HepG2 (cell line): ENCODE measurements around the gene CFAP69. TPM values are rescaled to one million over a fixed set of nuclear protein-coding genes. Genes with fewer than 3 reads are reported as not detected.

Experiments
- ATRX ChIP-seq: sonication (generic); formaldehyde crosslinking; IDR thresholded peaks from 2 replicates; pipeline ENCODE4 v1.4.0; 2020; ENCODE audit warnings: missing genetic modification reagents, borderline replicate concordance
- DR1 ChIP-seq: sonication (generic); formaldehyde crosslinking; IDR thresholded peaks from 2 replicates; pipeline ENCODE4 v1.8.0; 2021; ENCODE audit warnings: mild to moderate bottlenecking, missing genetic modification reagents, inconsistent platforms
- JUNB ChIP-seq: sonication (generic); formaldehyde crosslinking; IDR thresholded peaks from 2 replicates; pipeline ENCODE4 v1.8.0; 2022; ENCODE audit warnings: missing genetic modification reagents, mild to moderate bottlenecking, borderline replicate concordance
- KLF12 ChIP-seq: sonication (generic); formaldehyde crosslinking; IDR thresholded peaks from 2 replicates; pipeline ENCODE4 v1.4.0; 2020; ENCODE audit warnings: missing genetic modification reagents, borderline replicate concordance
- LBX2 ChIP-seq: sonication (generic); formaldehyde crosslinking; IDR thresholded peaks from 2 replicates; pipeline ENCODE4 v1.5.0; 2020; ENCODE audit warnings: missing genetic modification reagents, mild to moderate bottlenecking, borderline replicate concordance
- MAFK ChIP-seq, 2 experiments: IDR thresholded peaks in 1 of 2; conservative IDR thresholded peaks in 1 of 2; 2 replicates each; pipeline ENCODE4 v1.6.1; 2011; ENCODE audit warnings: improper control_type of control experiment in 2 of 2, low read length in 2 of 2
- MEIS2 ChIP-seq: sonication (generic); formaldehyde crosslinking; IDR thresholded peaks from 2 replicates; pipeline ENCODE4 v1.9.0; 2021; ENCODE audit warnings: mild to moderate bottlenecking, missing genetic modification reagents
- POGZ ChIP-seq: sonication (generic); formaldehyde crosslinking; IDR thresholded peaks from 2 replicates; pipeline ENCODE4 v1.4.0; 2020; ENCODE audit warnings: mild to moderate bottlenecking, missing genetic modification reagents
- POLR2G ChIP-seq: fragments of 200-400 bp; formaldehyde crosslinking; IDR thresholded peaks from 2 replicates; pipeline ENCODE4 v1.6.1; 2018; ENCODE audit warnings: mild to moderate bottlenecking, low read depth, low read length, moderate library complexity
- RXRB ChIP-seq: IDR thresholded peaks from 2 replicates; pipeline ENCODE4 v1.6.1; 2016; ENCODE audit warnings: borderline replicate concordance, missing genetic modification reagents, missing compliant biosample characterization
- ZGPAT ChIP-seq: IDR thresholded peaks from 2 replicates; pipeline ENCODE4 v1.6.1; 2016; ENCODE audit warnings: mild to moderate bottlenecking
- ZNF431 ChIP-seq: sonication (generic); formaldehyde crosslinking; IDR thresholded peaks from 2 replicates; pipeline ENCODE4 v1.9.0; 2022; ENCODE audit warnings: missing genetic modification reagents, low read depth, mild to moderate bottlenecking, borderline replicate concordance
- ZNF546 ChIP-seq: sonication (generic); formaldehyde crosslinking; conservative IDR thresholded peaks from 2 replicates; pipeline ENCODE4 v1.8.1; 2023; ENCODE audit warnings: mild to moderate bottlenecking, missing genetic modification reagents
- ZNF792 ChIP-seq: IDR thresholded peaks from 2 replicates; pipeline ENCODE4 v1.6.1; 2016
- polyA plus RNA-seq, 8 experiments: library from polyadenylated mRNA; depleted of rRNA in 3 of 8; stranded (reverse) in 7 of 8; unstranded in 1 of 8; fragments of >200 nt; fragmentation: Illumina TruSeq in 4 of 8; extraction: Trizol in 4 of 8; gene quantifications; 2 replicates each; pipeline versions ENCODE4 v1.2.1 to v1.2.3, GENCODE V29; 2011 to 2016; ENCODE audit warnings: low read depth in 4 of 8, missing spikeins in 1 of 8, mixed read lengths in 1 of 8; ENCODE audit not compliant: insufficient read depth in 1 of 8
- total RNA-seq, 5 experiments: library from RNA; depleted of rRNA; stranded (reverse); fragments of >200 nt; fragmentation: Illumina TruSeq; extraction: Trizol; gene quantifications; 2 replicates each; pipeline ENCODE4 v1.2.3, GENCODE V29; 2016; ENCODE audit warnings: low read depth in 1 of 5
- TF ChIP-seq, protein P1 (sequence below): IDR thresholded peaks from 2 replicates; pipeline ENCODE4 v1.6.1; 2016; ENCODE audit warnings: low read depth, missing genetic modification reagents, missing compliant biosample characterization
- TF ChIP-seq, protein P2 (sequence below): sonication (generic); formaldehyde crosslinking; IDR thresholded peaks from 2 replicates; pipeline ENCODE4 v1.4.0; 2020; ENCODE audit warnings: missing genetic modification reagents
- TF ChIP-seq, protein P3 (sequence below): sonication (generic); formaldehyde crosslinking; IDR thresholded peaks from 2 replicates; pipeline ENCODE4 v1.8.0; 2022; ENCODE audit warnings: missing genetic modification reagents, mild to moderate bottlenecking, inconsistent platforms, borderline replicate concordance

CFAP69 gene
- total and polyA plus RNA-seq, 2 of the 13 experiments (the other 11 are each of a cell fraction or from before 2014, with no cell fraction given): 2.2 to 4.0 TPM

- TF ChIP-seq, protein P1, sequence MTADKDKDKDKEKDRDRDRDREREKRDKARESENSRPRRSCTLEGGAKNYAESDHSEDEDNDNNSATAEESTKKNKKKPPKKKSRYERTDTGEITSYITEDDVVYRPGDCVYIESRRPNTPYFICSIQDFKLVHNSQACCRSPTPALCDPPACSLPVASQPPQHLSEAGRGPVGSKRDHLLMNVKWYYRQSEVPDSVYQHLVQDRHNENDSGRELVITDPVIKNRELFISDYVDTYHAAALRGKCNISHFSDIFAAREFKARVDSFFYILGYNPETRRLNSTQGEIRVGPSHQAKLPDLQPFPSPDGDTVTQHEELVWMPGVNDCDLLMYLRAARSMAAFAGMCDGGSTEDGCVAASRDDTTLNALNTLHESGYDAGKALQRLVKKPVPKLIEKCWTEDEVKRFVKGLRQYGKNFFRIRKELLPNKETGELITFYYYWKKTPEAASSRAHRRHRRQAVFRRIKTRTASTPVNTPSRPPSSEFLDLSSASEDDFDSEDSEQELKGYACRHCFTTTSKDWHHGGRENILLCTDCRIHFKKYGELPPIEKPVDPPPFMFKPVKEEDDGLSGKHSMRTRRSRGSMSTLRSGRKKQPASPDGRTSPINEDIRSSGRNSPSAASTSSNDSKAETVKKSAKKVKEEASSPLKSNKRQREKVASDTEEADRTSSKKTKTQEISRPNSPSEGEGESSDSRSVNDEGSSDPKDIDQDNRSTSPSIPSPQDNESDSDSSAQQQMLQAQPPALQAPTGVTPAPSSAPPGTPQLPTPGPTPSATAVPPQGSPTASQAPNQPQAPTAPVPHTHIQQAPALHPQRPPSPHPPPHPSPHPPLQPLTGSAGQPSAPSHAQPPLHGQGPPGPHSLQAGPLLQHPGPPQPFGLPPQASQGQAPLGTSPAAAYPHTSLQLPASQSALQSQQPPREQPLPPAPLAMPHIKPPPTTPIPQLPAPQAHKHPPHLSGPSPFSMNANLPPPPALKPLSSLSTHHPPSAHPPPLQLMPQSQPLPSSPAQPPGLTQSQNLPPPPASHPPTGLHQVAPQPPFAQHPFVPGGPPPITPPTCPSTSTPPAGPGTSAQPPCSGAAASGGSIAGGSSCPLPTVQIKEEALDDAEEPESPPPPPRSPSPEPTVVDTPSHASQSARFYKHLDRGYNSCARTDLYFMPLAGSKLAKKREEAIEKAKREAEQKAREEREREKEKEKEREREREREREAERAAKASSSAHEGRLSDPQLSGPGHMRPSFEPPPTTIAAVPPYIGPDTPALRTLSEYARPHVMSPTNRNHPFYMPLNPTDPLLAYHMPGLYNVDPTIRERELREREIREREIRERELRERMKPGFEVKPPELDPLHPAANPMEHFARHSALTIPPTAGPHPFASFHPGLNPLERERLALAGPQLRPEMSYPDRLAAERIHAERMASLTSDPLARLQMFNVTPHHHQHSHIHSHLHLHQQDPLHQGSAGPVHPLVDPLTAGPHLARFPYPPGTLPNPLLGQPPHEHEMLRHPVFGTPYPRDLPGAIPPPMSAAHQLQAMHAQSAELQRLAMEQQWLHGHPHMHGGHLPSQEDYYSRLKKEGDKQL (CRISPR knock-in tag): no peak
- TF ChIP-seq POLR2G: peak; percentile 80
- no peak; the same call in 1 of the 2 replicates for TF ChIP-seq RXRB
- no peak for TF ChIP-seq ATRX (CRISPR knock-in tag)
- peak; percentile 86 for TF ChIP-seq KLF12
- TF ChIP-seq, protein P2, sequence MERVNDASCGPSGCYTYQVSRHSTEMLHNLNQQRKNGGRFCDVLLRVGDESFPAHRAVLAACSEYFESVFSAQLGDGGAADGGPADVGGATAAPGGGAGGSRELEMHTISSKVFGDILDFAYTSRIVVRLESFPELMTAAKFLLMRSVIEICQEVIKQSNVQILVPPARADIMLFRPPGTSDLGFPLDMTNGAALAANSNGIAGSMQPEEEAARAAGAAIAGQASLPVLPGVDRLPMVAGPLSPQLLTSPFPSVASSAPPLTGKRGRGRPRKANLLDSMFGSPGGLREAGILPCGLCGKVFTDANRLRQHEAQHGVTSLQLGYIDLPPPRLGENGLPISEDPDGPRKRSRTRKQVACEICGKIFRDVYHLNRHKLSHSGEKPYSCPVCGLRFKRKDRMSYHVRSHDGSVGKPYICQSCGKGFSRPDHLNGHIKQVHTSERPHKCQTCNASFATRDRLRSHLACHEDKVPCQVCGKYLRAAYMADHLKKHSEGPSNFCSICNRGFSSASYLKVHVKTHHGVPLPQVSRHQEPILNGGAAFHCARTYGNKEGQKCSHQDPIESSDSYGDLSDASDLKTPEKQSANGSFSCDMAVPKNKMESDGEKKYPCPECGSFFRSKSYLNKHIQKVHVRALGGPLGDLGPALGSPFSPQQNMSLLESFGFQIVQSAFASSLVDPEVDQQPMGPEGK (CRISPR knock-in tag): peak; percentile 53; the same call in 1 of the 2 replicates
- TF ChIP-seq POGZ (CRISPR knock-in tag): peak; percentile 97
- no peak; a peak in 1 of 4 replicates for TF ChIP-seq MAFK (conservative IDR thresholded peaks at IDR 0.05 in 1 of 2, IDR thresholded peaks at IDR 0.05 in 1 of 2; ENCODE audit: low read length in 2 of 2)
- TF ChIP-seq ZGPAT (CRISPR knock-in tag): peak; percentile 80
- TF ChIP-seq ZNF431: peak; percentile 80; the same call in 1 of the 2 replicates
- peak; percentile 42; the same call in 1 of the 2 replicates for TF ChIP-seq MEIS2 (CRISPR knock-in tag)
- TF ChIP-seq ZNF792 (CRISPR knock-in tag): 0 out of 2 replicates have a peak, but pooled peaks have one; percentile 51
- TF ChIP-seq, protein P3, sequence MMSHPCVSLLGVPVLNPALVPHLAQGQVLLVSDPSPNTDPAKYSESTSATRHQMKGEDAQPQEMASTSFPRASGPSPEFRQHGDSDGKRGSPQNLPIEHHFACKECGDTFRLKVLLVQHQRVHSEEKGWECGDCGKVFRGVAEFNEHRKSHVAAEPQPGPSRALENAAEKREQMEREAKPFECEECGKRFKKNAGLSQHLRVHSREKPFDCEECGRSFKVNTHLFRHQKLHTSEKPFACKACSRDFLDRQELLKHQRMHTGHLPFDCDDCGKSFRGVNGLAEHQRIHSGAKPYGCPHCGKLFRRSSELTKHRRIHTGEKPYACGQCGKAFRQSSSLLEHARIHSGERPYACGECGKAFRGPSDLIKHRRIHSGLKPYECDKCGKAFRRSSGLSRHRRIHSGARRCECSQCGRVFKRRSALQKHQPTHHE: 0 out of 2 replicates have a peak, but pooled peaks have one; percentile 46
- TF ChIP-seq LBX2: peak; percentile 90
- TF ChIP-seq ZNF546 (CRISPR knock-in tag): peak; percentile 66; the same call in 1 of the 2 replicates
- peak; percentile 72; the same call in 1 of the 2 replicates for TF ChIP-seq DR1 (CRISPR knock-in tag)
- TF ChIP-seq JUNB (CRISPR knock-in tag): no peak
Observed at GRCh38 chr7:90211391-90212148, 33.4 kb upstream of the CFAP69 start, which contains the start of gene STEAP2 (continued).
